Heart left ventricle (tissue), 16 donors: ENCODE measurements around the gene ODAM. TPM values are rescaled to one million over a fixed set of nuclear protein-coding genes. Genes with fewer than 3 reads are reported as not detected.

Experiments
- ATAC-seq, 4 donors: fragments of 200-7000 bp; cut with Tn5 transposase; one replicate each; pipeline ENCODE4 v1.9.1; 2020 to 2022; ENCODE audit warnings: moderate library complexity in 4 of 4, mild to moderate bottlenecking in 3 of 4, moderate number of reproducible peaks in 1 of 4
- DNase-seq, 5 donors: peaks; one replicate each; pipeline ENCODE4 v3.0.0-alpha.2; 2020
- H3K27ac ChIP-seq, 12 donors: fragments of 200-600 bp; sonication (generic) in 4 of 12; one replicate each; pipeline versions ENCODE4 v1.5.0 to v1.8.0; 2016 to 2022; ENCODE audit warnings: mild to moderate bottlenecking in 2 of 12
- H3K27me3 ChIP-seq, 9 donors: fragments of 200-600 bp; sonication (generic) in 2 of 9; one replicate each; pipeline versions ENCODE4 v1.5.1 to v1.8.0; 2016 to 2022; ENCODE audit warnings: mild to moderate bottlenecking in 3 of 9
- H3K36me3 ChIP-seq, 9 donors: fragments of 200-600 bp; sonication (generic) in 2 of 9; one replicate each; pipeline versions ENCODE4 v1.5.0 to v1.8.0; 2018 to 2022; ENCODE audit warnings: mild to moderate bottlenecking in 2 of 9
- H3K4me1 ChIP-seq, 12 donors: fragments of 200-600 bp; sonication (generic) in 4 of 12; one replicate each; pipeline versions ENCODE4 v1.5.0 to v1.8.0; 2016 to 2022; ENCODE audit warnings: mild to moderate bottlenecking in 3 of 12
- H3K4me3 ChIP-seq, 12 donors: fragments of 200-600 bp; sonication (generic) in 4 of 12; one replicate each; pipeline versions ENCODE4 v1.5.0 to v1.8.0; 2017 to 2022; ENCODE audit warnings: mild to moderate bottlenecking in 9 of 12, moderate library complexity in 4 of 12
- H3K9me3 ChIP-seq, 12 donors: fragments of 200-600 bp; sonication (generic) in 4 of 12; one replicate each; pipeline versions ENCODE4 v1.5.0 to v1.8.0; 2016 to 2022; ENCODE audit warnings: mild to moderate bottlenecking in 1 of 12
- POLR2A ChIP-seq, 2 donors: fragments of 450-650 bp; IDR thresholded peaks; one replicate each; pipeline ENCODE4 v1.6.1; 2017; ENCODE audit warnings: antibody characterized with exemption in 2 of 2, mild to moderate bottlenecking in 2 of 2, moderate library complexity in 2 of 2
- WGBS, 4 donors: extraction: QIAGEN DNeasy Blood & Tissue Kit in 2 of 4; methylation state at CpG; one replicate each; pipeline versions ENCODE4 v1.1.5 to v1.1.7; 2013 to 2018; 5-methylcytosine and 5-hydroxymethylcytosine counted together
- intact Hi-C, 10 donors: fragments of 100-400 bp; cut with DNase I; formaldehyde crosslinking; loops; one replicate each; pipeline versions ENCODE4 v1.11.1 to v1.14.2; 2022
- polyA plus RNA-seq, 2 donors: library from polyadenylated mRNA; stranded (reverse); fragments of 200-250 nt; gene quantifications; one replicate each; pipeline ENCODE4 v1.2.3, GENCODE V29; 2013
- total RNA-seq, 9 donors: library from RNA; depleted of rRNA in 2 of 9; stranded (reverse); fragments of >200 nt in 2 of 9; fragmentation: NEBNext Ultra II Directional in 3 of 9; extraction: Animal tissue kit (Norgen Biotek cat#: 25700) in 3 of 9; gene quantifications; one replicate each; pipeline versions ENCODE4 v1.1.0 to v1.2.4, GENCODE V29; 2016 to 2023
- TF ChIP-seq, protein P1 (sequence below), 12 donors: fragments of 200-600 bp; sonication (generic) in 4 of 12; IDR thresholded peaks; one replicate each; pipeline versions ENCODE4 v1.5.0 to v1.8.0; 2018 to 2022; ENCODE audit warnings: antibody characterized with exemption in 12 of 12, mild to moderate bottlenecking in 5 of 12
- donor health status: ischemic (EF 13 %, LVEDD 7.1; RV severe dilation, severe dysfunction).
- donor health status: healthy with polysubstance abuse.
- donor health status: DM: no; HTN: yes; CAD: no.
- donor health status: DM: no; HTN: no; CAD: no.
- donor health status: ischemic (EF 25% LVEDD 6.9; RV normal size, moderate dysfunction).
- donor health status: ischemic (EF 25% LVEDD 5.7; RV mildly dilated, moderate dysfunction).
- donor health status: healthy.
- donor health status: DM: yes; HTN: yes; CAD: no.
- donor health status: ischemic (EF 35%, LVEDD 5.7; RV mildly dilated, moderate dysfunction).
- donor health status: nonischemic (EF 11% LVEDD 7.7; RV severe dilation, severe dysfunction).
- donor health status: DM: yes; HTN: yes; CAD: no.
- donor health status: PGD.
- donor health status: ischemic (EF 29% LVEDD 5.4; RV normal size, mild dysfunction).
- donor health status: nonischemic (EF 23%, LVEDD 6.1; RV moderate dilation, normal function).

ODAM gene
- total and polyA plus RNA-seq, 11 donors = not detected

DNA sequence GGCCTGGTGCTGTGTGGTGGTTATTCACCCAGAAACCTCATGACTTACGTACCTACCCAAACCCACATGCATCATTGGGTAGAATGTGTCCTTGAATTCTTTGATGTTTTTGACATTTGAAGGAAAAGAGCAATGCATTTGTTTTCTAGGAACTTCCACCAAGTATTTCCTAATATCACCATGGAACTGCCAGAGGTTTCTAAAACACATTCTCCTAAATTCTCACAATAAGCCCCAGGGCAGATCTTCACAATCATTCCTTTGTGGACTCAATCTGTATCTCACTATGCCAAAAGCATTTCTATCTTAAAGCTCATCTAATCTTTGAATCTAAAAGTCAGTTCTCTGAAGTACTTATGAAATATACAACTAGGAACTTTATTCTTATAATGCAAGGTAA, 8.3 kb upstream of the ODAM start:
- Histone ChIP-seq H3K9me3 (peaks cover 0 to 4% (median 0%) of the 10 kb centered on the region in 12 donors), H3K4me3 (no peak overlapping the region), H3K4me1 (no peaks in the 10 kb centered on the region), H3K36me3 (no peaks in the 10 kb centered on the region), H3K27me3 (no peaks in the 10 kb centered on the region), H3K27ac (no peak overlapping the region)
- 84 to 93% (median 87%) methylated on average over 1 of the region's 1 CpG for WGBS, 4 donors
- DNase-seq (no peak), ATAC-seq (no peak)
- intact Hi-C loops = no loop called here
- TF ChIP-seq, protein P1, sequence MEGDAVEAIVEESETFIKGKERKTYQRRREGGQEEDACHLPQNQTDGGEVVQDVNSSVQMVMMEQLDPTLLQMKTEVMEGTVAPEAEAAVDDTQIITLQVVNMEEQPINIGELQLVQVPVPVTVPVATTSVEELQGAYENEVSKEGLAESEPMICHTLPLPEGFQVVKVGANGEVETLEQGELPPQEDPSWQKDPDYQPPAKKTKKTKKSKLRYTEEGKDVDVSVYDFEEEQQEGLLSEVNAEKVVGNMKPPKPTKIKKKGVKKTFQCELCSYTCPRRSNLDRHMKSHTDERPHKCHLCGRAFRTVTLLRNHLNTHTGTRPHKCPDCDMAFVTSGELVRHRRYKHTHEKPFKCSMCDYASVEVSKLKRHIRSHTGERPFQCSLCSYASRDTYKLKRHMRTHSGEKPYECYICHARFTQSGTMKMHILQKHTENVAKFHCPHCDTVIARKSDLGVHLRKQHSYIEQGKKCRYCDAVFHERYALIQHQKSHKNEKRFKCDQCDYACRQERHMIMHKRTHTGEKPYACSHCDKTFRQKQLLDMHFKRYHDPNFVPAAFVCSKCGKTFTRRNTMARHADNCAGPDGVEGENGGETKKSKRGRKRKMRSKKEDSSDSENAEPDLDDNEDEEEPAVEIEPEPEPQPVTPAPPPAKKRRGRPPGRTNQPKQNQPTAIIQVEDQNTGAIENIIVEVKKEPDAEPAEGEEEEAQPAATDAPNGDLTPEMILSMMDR (IDR thresholded peaks at IDR 0.05) = no peak
- TF ChIP-seq POLR2A (IDR thresholded peaks at IDR 0.05) = no peak

DNA sequence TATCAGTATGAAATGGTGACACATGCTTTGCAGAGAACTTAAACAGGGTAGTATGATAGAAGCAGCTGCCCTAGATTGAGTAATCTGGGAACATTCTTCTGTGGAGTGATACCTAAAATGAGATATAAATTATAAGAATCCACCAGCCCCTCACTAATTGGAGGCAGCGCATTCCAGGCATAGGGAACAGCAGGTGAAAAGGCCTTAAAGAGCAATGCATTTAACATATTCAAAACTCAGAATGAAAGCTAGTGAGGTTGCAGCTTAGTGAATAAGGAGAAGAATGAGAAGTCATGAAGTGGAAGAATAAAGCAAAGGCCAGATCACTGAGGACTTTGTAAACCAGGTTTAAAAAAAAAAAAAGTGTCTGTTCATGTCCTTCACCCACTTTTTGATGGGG, 4.9 kb upstream of the ODAM start:
- intact Hi-C loops = no loop called here
- H3K4me1 ChIP-seq = no peaks in the 10 kb centered on the region
- H3K27ac ChIP-seq = no peak overlapping the region
- no peak for DNase-seq
- H3K36me3 ChIP-seq = no peaks in the 10 kb centered on the region
- no peak overlapping the region for H3K4me3 ChIP-seq
- TF ChIP-seq, protein P1 (IDR thresholded peaks at IDR 0.05) = no peak
- TF ChIP-seq POLR2A (IDR thresholded peaks at IDR 0.05) = no peak
- H3K27me3 ChIP-seq = no peaks in the 10 kb centered on the region
- ATAC-seq = no peak
- peaks cover 0 to 4% (median 0%) of the 10 kb centered on the region in 12 donors for H3K9me3 ChIP-seq
- WGBS, 4 donors = 94 to 96% (median 94%) methylated on average over 1 of the region's 1 CpG

DNA sequence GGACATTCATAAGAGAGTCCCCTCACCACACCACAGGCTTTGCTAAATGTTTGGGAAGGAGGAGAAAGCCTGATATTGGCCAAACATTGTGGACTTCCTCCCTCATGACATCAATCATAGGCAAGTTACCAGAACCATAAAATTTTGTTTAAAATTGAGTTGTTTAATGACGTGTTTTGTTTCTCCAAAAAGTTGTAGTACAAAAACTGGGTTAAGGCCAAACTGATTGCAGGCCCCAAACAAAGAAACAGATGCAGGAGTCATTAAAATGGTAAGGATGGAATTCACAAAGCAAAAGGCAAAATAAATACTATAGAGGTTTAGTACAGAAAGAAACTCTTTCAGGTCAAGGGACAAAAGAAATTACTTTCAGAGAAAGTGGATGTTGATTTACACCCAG, 3.9 kb upstream of the ODAM start:
- intact Hi-C loops = no loop called here
- Histone ChIP-seq H3K27me3 (no peaks in the 10 kb centered on the region), H3K4me1 (no peaks in the 10 kb centered on the region), H3K9me3 (peaks cover 0 to 4% (median 0%) of the 10 kb centered on the region in 12 donors), H3K27ac (no peak overlapping the region), H3K36me3 (no peaks in the 10 kb centered on the region), H3K4me3 (no peak overlapping the region)
- no peak for ATAC-seq
- WGBS, 4 donors = 51 to 58% (median 57%) methylated on average over 1 of the region's 1 CpG
- no peak for TF ChIP-seq POLR2A (IDR thresholded peaks at IDR 0.05)
- TF ChIP-seq, protein P1 (IDR thresholded peaks at IDR 0.05) = no peak
- no peak for DNase-seq

DNA sequence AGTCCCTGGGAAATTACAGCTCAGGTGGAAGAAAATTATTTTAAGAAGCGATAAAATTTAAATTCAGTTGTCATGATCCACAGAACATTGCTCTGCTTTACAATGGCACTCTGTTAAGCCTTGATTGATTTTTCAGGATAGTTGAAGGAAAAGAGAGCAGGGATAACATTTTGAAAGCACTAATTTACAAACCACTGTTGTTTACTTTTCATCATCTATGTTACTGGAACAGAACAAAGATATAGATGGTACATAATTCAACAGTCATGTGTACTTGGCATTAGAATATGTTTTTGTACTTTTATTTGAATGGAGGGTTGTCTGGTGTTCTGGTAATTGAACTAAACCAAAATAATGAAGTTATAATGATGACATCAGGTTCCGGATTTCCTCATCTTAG, 2.6 kb upstream of the ODAM start:
- Histone ChIP-seq H3K4me1 (no peaks in the 10 kb centered on the region), H3K9me3 (peaks cover 0 to 4% (median 0%) of the 10 kb centered on the region in 12 donors), H3K27ac (no peak overlapping the region), H3K27me3 (no peaks in the 10 kb centered on the region), H3K4me3 (no peak overlapping the region), H3K36me3 (no peaks in the 10 kb centered on the region)
- DNase-seq (no peak), ATAC-seq (no peak)
- TF ChIP-seq POLR2A (IDR thresholded peaks at IDR 0.05) = no peak
- WGBS, 4 donors = 84 to 91% (median 87%) methylated on average over 2 of the region's 2 CpGs
- intact Hi-C loops = no loop called here

DNA sequence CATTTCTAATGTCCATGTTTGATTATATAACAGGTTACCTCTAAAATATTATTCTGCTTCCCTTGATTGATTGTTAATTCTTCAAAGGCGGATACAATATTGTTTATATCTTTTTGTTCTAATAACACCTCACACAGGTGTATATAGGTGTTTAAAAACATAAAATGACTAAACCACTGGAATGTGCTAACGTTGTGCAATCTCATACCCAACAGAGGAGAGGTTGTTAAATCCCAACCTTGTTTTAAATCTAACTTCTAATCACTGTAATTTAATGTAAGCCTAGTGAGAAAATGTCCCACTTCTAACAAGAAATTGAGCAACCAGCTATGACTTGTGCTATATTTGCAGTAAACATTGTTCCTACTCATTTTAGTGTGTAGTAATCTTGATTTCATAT, 1.3 kb downstream of the ODAM start:
- DNase-seq = no peak
- Histone ChIP-seq H3K9me3 (no peaks in the 10 kb centered on the region), H3K27ac (no peak overlapping the region), H3K36me3 (no peaks in the 10 kb centered on the region), H3K4me1 (no peaks in the 10 kb centered on the region), H3K27me3 (no peaks in the 10 kb centered on the region), H3K4me3 (no peak overlapping the region)
- TF ChIP-seq, protein P1 (IDR thresholded peaks at IDR 0.05) = no peak
- TF ChIP-seq POLR2A (IDR thresholded peaks at IDR 0.05) = no peak
- WGBS, 4 donors = 73 to 86% (median 81%) methylated on average over 2 of the region's 2 CpGs
- no peak for ATAC-seq
- intact Hi-C loops = no loop called here
